Stimulated activated naive CD8-positive, alpha-beta T cell treated with anti-CD3 and anti-CD28 coated beads, Interleukin-15, Interleukin-2, amounts not matched to agents 100 ng/mL and 50 ng/mL, for 24 hours (primary cell): ENCODE measurements around the gene TBC1D4.

Experiments
- H3K27ac Mint-ChIP-seq: one replicate; pipeline ENCODE4 v1.8.0; 2021; ENCODE audit warnings: mild to moderate bottlenecking, mixed read lengths
- H3K27me3 Mint-ChIP-seq: one replicate; pipeline ENCODE4 v1.8.0; 2021; ENCODE audit warnings: mixed read lengths
- H3K36me3 Mint-ChIP-seq: one replicate; pipeline ENCODE4 v1.8.0; 2021; ENCODE audit warnings: low read depth, mixed read lengths
- H3K4me1 Mint-ChIP-seq: one replicate; pipeline ENCODE4 v1.8.0; 2021; ENCODE audit warnings: low read depth, mixed read lengths
- H3K4me3 Mint-ChIP-seq: one replicate; pipeline ENCODE4 v1.8.0; 2021; ENCODE audit warnings: mild to moderate bottlenecking, mixed read lengths
- H3K9me3 Mint-ChIP-seq: one replicate; pipeline ENCODE4 v1.8.0; 2021; ENCODE audit warnings: mixed read lengths

Gene TBC1D4

DNA sequence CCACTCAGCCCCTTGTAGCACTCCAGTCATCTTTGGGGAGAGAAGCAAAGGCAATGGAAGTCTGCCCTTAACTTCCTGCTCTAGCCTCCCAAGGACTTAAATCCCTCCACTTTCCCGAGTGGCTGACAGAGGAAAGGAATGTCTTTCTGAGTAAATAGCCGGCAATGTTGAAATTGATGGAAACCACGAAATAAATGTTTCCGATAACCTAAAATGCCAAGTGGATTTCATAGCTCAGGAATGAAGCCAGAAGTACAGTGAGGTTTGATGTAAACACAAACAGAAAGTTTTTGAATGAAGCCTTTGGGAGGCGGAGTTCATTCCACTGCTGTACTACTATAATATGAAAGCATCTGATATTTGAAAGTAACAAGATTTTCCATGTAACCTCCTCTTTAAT, 14.0 kb upstream of the TBC1D4 start:
- Mint-ChIP-seq H3K4me1 (peaks cover 4% of the 10 kb centered on the region), H3K27ac (no peak overlapping the region), H3K9me3 (no peaks in the 10 kb centered on the region), H3K27me3 (peaks cover 25% of the 10 kb centered on the region), H3K36me3 (no peaks in the 10 kb centered on the region), H3K4me3 (no peak overlapping the region)

DNA sequence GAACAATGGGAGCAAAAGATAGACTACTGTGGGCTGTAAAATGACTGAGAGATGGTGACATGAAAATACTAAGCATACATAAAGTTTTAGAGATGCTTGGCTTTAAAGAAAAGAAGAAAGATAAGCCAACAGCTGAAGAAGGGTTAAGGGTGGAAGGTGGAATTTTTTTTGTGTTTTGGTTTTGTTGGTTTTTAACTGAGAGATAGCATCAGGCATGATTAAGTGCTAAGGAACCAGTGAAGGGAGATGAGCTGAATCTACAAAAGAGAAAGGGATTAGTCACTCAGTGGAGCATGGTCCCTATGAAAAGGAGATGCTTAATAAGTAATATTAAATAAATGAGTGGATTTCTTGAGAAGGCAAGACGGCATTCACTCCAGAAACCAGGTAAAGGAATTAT, 12.5 kb upstream of the TBC1D4 start:
- H3K9me3 Mint-ChIP-seq = no peaks in the 10 kb centered on the region
- H3K4me1 Mint-ChIP-seq = peaks cover 12% of the 10 kb centered on the region
- H3K4me3 Mint-ChIP-seq = no peak overlapping the region
- H3K27ac Mint-ChIP-seq = no peak overlapping the region
- H3K36me3 Mint-ChIP-seq = no peaks in the 10 kb centered on the region
- H3K27me3 Mint-ChIP-seq = peaks cover 27% of the 10 kb centered on the region

DNA sequence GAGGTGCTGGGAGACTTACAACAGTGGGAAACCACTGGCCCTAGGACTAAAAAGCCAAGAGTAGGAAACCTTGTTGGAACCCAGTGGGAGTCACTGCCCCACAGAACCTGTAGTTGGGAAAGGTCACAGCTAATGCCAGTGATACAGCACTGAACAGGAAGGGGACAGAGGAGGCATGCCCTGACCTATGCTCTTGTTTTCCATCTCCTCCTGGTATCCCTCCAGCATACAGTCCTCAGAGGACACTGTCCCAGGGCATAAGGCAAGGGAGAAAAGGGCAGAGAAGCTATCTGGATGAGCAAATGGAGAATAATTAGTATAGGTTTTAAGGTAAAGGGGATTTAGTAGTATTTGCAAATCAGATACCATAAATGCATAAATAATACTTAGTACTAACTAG, 11.2 kb upstream of the TBC1D4 start:
- H3K36me3 Mint-ChIP-seq = no peaks in the 10 kb centered on the region
- peaks cover 17% of the 10 kb centered on the region for H3K4me1 Mint-ChIP-seq
- H3K9me3 Mint-ChIP-seq = no peaks in the 10 kb centered on the region
- no peak overlapping the region for H3K27ac Mint-ChIP-seq
- no peak overlapping the region for H3K4me3 Mint-ChIP-seq
- peaks cover 23% of the 10 kb centered on the region for H3K27me3 Mint-ChIP-seq

DNA sequence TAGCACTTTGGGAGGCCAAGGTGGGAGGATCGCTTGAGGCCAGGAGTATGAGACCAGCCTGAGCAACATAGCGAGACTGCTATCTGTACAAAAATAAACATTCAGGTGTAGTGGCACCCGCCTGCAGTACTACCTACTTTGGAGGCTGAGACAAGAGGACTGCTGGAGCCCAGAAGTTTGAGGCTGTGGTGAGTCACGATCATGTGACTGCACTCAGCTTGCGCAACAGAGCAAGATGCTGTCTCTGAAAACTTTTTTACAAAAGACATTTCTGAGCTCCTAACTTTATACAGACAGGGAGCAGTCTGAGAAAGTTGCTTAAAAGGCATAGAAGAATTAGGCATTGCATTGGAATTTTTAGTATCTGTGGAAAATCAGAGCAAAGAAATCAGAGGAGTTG, 10.4 kb upstream of the TBC1D4 start:
- Mint-ChIP-seq H3K4me1 (peaks cover 21% of the 10 kb centered on the region), H3K27me3 (peaks cover 30% of the 10 kb centered on the region), H3K27ac (no peak overlapping the region), H3K9me3 (no peaks in the 10 kb centered on the region), H3K36me3 (no peaks in the 10 kb centered on the region), H3K4me3 (no peak overlapping the region)

DNA sequence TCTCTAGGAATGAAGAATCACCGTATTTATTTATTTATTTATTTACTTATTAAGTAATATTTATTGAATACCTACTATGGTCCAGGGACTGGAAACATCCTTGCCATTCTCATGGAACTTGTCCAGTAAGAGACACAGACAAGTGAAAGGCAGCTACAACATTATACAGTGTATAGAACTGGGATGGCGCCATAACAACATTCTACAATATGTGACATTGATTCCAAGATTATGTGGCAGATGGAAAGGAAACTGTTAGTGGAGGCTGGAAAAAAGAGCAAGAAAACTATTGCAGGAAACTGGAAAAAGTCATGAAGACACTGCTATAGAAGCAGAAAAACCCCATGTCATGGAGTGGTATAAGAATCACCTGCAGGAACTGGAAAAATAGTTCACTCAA, 9.4 kb upstream of the TBC1D4 start:
- H3K9me3 Mint-ChIP-seq = no peaks in the 10 kb centered on the region
- H3K36me3 Mint-ChIP-seq = no peaks in the 10 kb centered on the region
- no peak overlapping the region for H3K4me3 Mint-ChIP-seq
- peaks cover 40% of the 10 kb centered on the region for H3K27me3 Mint-ChIP-seq
- peaks cover 31% of the 10 kb centered on the region for H3K4me1 Mint-ChIP-seq
- H3K27ac Mint-ChIP-seq = no peak overlapping the region

DNA sequence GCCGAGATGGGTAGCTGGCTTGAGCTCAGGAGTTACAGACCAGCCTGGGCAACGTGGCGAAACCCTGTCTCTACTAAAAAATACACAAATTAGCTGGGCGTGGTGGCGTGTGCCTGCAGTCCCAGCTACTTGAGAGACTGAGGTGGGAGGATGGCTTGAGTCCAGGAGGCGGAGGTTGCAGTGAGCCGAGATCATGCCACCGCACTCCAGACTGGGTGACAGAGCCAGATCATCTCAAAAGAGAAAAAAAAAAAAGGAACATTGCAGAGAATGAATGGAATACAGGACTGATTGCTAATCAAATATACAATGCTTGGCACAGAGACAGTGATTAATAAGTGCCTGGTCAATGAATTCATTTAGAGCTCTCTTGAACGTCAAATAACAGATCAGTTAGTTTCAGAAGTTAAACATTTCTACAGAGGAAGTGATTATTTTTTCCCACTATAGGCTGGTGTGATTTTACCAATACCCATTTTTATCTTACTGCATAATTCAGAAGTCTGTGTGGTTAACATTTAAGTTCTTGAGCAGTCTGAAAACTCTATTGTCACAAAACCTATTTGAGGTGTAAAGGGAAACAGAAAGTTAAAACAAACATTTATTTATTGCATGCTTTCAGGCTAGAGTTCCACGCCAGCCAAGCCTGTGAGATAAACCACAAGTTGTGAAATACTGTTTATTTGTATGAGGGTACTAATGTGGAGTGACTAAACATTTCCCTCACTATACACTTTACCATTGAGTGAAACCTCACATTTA, 7.7 kb upstream of the TBC1D4 start:
- Mint-ChIP-seq H3K27ac (peak overlapping the region; percentile 69), H3K4me3 (peak overlapping the region; percentile 0), H3K4me1 (peaks cover 48% of the 10 kb centered on the region), H3K9me3 (peaks cover 4% of the 10 kb centered on the region), H3K27me3 (peaks cover 55% of the 10 kb centered on the region), H3K36me3 (no peaks in the 10 kb centered on the region)

DNA sequence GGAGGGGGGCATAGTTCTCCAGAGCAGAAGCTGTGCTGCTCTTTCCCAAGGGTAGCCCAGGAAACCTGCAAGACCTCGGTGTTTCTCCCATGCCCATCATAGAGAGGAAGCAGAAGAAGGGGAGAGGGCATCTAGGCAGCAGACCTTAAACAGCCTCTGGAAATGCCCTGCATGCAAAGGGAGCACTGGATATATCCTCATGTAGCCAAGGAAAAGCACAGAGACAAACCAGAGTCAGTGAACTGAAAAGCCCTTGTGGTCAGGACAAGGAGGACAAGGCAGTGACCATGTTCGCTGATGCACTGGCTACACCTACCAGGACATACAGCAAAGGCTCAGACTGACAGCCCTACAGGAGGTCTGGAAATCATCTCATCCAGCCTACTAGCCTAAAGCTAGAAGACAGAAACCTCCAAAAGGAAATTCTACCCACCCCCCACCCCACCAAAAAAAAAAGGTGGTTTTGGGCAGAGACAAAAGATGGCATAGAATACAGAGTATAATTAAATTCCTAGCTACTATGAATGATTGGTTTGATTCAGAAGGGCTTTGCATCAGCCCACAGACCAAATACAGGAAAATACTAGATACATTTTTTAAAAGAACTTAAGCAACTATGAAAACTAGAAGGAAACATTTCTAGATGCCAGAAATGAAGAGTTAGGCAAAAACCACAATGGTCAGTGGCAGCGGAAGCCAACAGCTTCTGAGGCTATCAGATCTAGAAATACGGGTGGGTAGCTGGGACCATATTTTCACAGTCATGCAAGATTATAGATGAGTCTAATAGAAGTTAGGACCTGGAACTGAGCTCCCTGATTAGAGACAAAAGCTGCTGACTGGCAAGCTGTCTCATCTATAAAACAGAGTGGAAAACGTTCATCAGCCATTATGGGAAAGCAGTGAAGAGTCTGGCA, 4.4 kb upstream of the TBC1D4 start:
- Mint-ChIP-seq H3K36me3 (no peaks in the 10 kb centered on the region), H3K9me3 (peaks cover 4% of the 10 kb centered on the region), H3K27me3 (peaks cover 48% of the 10 kb centered on the region), H3K4me1 (peaks cover 52% of the 10 kb centered on the region), H3K27ac (peak overlapping the region; percentile 91), H3K4me3 (no peak overlapping the region)

DNA sequence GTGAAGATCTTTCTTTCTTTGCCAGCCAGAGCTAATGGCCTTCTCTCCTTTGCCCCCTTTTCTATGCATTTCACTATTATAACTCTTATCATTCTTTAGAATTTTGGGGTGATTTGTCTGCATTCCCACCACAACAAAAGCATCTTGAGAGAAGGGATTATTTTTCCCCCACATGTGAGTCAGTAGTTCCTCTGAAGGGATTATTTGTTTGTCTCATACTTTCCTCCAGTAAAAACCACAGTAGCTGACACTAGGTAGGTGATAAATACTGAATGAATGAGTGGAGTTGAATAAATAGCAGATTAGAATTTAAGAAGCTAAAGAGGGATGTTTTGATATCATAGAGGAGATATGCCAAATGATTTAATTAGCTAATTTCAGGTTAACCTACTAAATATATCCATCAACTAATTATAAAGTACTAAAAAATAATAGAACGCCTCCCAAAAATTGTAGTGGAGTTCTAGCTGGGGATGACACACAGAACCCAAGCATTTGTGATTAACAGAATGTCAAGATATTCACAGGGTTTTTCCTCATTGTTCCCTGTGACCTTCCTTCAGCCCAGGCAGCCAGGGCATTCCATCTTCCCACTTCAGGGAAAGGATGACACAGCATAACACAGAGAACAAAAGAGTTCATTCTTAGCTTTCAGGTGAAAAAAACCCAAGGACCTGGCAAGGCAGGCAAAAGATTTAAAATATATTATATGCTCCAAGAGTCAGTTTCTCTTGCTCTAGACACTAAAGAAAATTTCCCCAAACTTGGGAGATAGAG, 3.5 kb upstream of the TBC1D4 start:
- H3K27ac Mint-ChIP-seq = peak overlapping the region; percentile 91
- H3K4me3 Mint-ChIP-seq = peak overlapping the region; percentile 50
- peaks cover 56% of the 10 kb centered on the region for H3K4me1 Mint-ChIP-seq
- H3K27me3 Mint-ChIP-seq = peaks cover 48% of the 10 kb centered on the region
- H3K9me3 Mint-ChIP-seq = peaks cover 4% of the 10 kb centered on the region
- H3K36me3 Mint-ChIP-seq = no peaks in the 10 kb centered on the region

DNA sequence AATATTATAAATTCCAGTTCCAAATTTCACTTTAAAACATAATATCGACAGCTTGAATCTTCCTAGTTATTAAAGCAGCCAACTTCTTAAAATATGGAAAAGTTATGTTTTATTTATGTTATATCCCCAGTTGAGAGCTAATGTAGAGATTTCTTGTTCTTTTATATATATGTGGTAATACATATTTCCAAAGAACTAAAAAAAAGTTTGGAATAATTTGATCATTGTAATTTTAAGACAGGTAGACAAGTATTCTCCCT, 781 bp upstream of the TBC1D4 start:
- no peak overlapping the region for H3K27ac Mint-ChIP-seq
- H3K9me3 Mint-ChIP-seq = peaks cover 4% of the 10 kb centered on the region

DNA sequence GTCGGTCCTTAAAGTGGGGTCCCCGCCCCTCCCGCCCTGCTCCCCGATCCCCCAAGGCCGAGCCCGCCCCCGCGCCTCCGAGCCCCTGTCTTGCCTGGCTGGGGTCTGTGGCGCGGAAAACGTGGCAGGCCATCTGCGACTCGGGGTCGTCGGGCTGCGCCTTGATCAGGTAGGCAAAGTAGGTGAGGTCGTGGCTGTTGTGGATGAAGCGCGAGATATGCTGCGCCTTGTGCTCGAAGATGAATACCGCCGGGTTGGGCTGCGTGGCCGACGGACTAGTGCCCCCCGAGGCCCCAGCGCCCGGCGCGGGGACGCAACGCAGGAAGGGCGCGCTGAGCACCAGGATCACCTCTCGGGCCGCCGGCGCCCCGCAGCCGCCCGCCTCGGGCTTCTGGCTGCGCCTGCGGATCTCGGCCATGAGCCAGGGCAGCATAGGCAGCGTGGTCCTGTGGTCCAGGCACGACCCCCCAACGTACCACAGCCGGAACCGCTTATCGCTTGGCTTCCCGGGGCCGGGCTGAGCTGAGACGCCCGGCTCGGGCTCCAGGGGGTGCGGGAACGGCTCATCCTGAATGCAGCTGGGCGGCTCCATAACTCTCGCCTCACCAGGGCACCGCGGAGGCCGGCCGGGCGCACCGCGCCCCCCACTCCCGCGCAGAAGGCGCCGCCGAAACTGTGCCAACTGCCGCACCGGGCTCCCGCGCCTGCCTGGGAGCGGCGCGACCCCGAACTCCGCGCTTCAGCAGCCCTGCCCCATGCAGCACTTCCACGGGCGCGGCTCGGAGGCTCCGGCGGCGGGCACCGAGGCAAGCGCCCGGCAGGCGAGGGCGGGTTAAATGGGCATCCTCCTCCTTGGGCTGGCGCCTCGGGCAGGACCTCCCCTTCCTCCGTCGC, 546 bp downstream of the TBC1D4 start:
- H3K9me3 Mint-ChIP-seq = peaks cover 4% of the 10 kb centered on the region
- peak overlapping the region; percentile 89 for H3K4me3 Mint-ChIP-seq
- H3K36me3 Mint-ChIP-seq = no peaks in the 10 kb centered on the region
- peaks cover 31% of the 10 kb centered on the region for H3K4me1 Mint-ChIP-seq
- no peak overlapping the region for H3K27ac Mint-ChIP-seq
- peaks cover 65% of the 10 kb centered on the region for H3K27me3 Mint-ChIP-seq

More for the DNA sequence above, 781 bp upstream of the TBC1D4 start:
- H3K27me3 Mint-ChIP-seq = peaks cover 72% of the 10 kb centered on the region
- H3K36me3 Mint-ChIP-seq = no peaks in the 10 kb centered on the region
- H3K4me3 Mint-ChIP-seq = peak overlapping the region; percentile 89
- peaks cover 45% of the 10 kb centered on the region for H3K4me1 Mint-ChIP-seq

DNA sequence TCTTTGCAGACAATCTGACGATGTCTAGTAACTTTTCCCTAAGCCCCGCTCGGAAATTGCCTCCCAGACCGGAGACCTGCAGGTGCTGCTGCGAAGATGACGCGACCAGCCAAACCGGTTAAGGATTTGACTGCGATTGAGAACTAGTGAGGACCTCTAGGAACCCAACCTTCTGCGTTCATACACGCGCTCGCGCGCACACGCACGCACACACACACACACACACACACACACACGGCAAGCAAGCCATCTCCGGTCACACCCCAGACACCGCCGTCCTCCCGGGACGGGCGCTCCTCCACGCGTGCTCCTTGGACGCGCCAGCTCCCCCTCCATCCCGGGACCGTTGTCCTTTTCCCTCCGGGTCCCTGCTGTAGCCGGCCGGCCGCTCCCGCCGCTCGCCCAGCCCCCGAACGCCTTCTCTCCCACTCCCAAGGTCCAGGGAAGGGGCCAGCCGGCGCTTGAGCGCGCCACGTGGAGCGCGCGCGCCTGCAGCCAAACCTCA, 1.2 kb downstream of the TBC1D4 start:
- H3K4me3 Mint-ChIP-seq = peak overlapping the region; percentile 89
- H3K36me3 Mint-ChIP-seq = no peaks in the 10 kb centered on the region
- H3K27ac Mint-ChIP-seq = peak overlapping the region; percentile 68
- H3K4me1 Mint-ChIP-seq = peaks cover 24% of the 10 kb centered on the region
- H3K9me3 Mint-ChIP-seq = peaks cover 4% of the 10 kb centered on the region
- H3K27me3 Mint-ChIP-seq = peaks cover 60% of the 10 kb centered on the region

DNA sequence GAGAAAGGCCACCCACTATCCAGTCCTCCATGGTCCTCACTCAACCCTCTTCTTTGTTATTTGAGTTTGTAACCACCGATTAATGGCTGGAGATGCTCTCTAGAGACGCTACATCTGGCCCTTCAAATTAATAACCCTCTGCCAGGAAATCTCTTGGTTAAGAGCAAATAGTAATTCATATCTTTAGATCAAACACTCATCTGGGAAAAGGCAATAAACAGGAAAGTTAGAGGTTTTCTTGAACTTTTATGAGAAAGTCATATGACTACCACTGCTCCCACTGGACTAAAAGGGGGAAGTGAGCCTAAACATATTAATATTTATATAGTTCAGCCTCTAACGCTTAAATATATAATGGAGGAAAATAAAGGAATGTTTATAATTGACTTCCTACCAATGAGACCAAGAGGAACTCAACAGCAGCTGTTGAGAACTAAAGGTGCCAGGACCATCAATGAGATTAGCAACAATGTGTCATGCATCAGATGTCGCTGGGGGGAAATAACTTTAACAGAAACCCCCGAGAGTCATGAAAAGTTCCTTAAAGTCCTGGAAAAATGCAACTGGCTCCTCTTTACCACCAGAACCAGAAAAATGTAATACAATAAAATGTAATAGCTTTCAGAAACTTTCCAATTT, 2.7 kb downstream of the TBC1D4 start:
- Mint-ChIP-seq H3K4me1 (peaks cover 12% of the 10 kb centered on the region), H3K27me3 (peaks cover 55% of the 10 kb centered on the region), H3K9me3 (no peaks in the 10 kb centered on the region), H3K4me3 (peak overlapping the region; percentile 89), H3K36me3 (no peaks in the 10 kb centered on the region), H3K27ac (no peak overlapping the region)

DNA sequence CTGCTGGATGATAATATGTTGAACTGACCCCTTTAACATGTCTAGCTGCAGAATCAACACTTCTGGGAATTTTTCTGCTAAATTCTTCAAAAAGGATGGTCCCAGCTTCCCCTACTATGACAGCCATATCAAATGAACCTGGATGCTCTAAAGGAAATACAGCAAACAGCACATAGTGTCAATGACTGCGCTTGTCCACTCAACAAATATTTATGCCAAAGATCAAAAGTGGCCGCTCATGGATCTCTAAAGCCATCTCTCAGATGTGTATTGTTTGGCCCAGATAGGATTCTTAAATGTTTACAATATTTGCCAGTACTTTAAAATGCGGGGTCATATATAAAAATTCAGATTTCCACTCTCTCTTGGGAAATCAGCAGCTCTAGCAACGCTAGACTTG, 3.3 kb downstream of the TBC1D4 start:
- H3K27me3 Mint-ChIP-seq = peaks cover 52% of the 10 kb centered on the region
- no peak overlapping the region for H3K27ac Mint-ChIP-seq
- no peak overlapping the region for H3K4me3 Mint-ChIP-seq

DNA sequence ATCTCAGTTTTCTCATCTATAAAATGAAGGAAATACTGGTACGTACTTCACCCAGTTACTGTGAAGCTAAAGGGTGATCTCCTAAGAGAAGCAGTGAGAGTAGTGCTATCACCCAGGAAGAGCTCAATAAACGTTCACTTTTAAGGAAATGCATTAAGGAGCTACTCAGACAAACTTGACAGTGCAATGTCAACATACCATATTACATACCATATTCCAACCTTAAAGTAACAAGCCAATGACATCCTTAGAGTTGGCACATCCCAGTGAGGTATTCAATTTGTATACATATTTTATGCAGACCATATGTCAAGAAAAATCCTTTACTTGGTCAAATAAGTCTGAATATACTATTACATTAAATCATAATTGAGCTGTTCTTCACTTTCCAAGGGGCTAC, 7.0 kb downstream of the TBC1D4 start:
- Mint-ChIP-seq H3K9me3 (no peaks in the 10 kb centered on the region), H3K36me3 (no peaks in the 10 kb centered on the region), H3K27me3 (peaks cover 34% of the 10 kb centered on the region), H3K4me1 (no peaks in the 10 kb centered on the region), H3K4me3 (no peak overlapping the region), H3K27ac (no peak overlapping the region)

More for the DNA sequence above, 3.3 kb downstream of the TBC1D4 start:
- Mint-ChIP-seq H3K36me3 (no peaks in the 10 kb centered on the region), H3K9me3 (no peaks in the 10 kb centered on the region), H3K4me1 (peaks cover 12% of the 10 kb centered on the region)
